T1000 (cell line): ENCODE measurements around the gene SEZ6.

Experiments
- DNase-seq: peaks from one replicate; lab custom pipeline; 2025; ENCODE audit warnings: mixed read lengths; lab: John Stamatoyannopoulos, UW

Gene SEZ6

GRCh38 chr17:29034510-29034909, 28.7 kb upstream of the SEZ6 start:
- DNase-seq: no peak

- no peak for DNase-seq
Measured at GRCh38 chr17:29032857-29033197, 27.0 kb upstream of the SEZ6 start.

GRCh38 chr17:29032013-29032856, 26.4 kb upstream of the SEZ6 start:
- DNase-seq: no peak

- no peak for DNase-seq
Measured at GRCh38 chr17:29031488-29031887, 25.7 kb upstream of the SEZ6 start.

GRCh38 chr17:29024316-29024952, 18.6 kb upstream of the SEZ6 start:
- DNase-seq: no peak

GRCh38 chr17:29022074-29022473, 16.2 kb upstream of the SEZ6 start:
- DNase-seq: no peak

- DNase-seq: no peak
Measured at GRCh38 chr17:29021226-29021625, 15.4 kb upstream of the SEZ6 start.

GRCh38 chr17:29020576-29020975, 14.7 kb upstream of the SEZ6 start:
- no peak for DNase-seq

GRCh38 chr17:29019475-29020181, 13.8 kb upstream of the SEZ6 start:
- no peak for DNase-seq

GRCh38 chr17:29018788-29019474, 13.1 kb upstream of the SEZ6 start:
- DNase-seq: no peak

- DNase-seq: no peak
Measured at GRCh38 chr17:29016345-29017210, 10.7 kb upstream of the SEZ6 start.

- DNase-seq: no peak
Measured at GRCh38 chr17:29014716-29015115, 8.9 kb upstream of the SEZ6 start.

- no peak for DNase-seq
Measured at GRCh38 chr17:29012535-29012934, 6.7 kb upstream of the SEZ6 start.

GRCh38 chr17:29010586-29010985, 4.8 kb upstream of the SEZ6 start:
- DNase-seq: no peak

GRCh38 chr17:29010129-29010528, 4.3 kb upstream of the SEZ6 start:
- DNase-seq: no peak

GRCh38 chr17:29008591-29008990, 2.8 kb upstream of the SEZ6 start:
- DNase-seq: no peak

GRCh38 chr17:29007860-29008455, 2.1 kb upstream of the SEZ6 start:
- no peak for DNase-seq

- DNase-seq: no peak
Measured at GRCh38 chr17:29007456-29007855, 1.6 kb upstream of the SEZ6 start.

- no peak for DNase-seq
Measured at GRCh38 chr17:29004081-29004692, 1.6 kb downstream of the SEZ6 start.

- DNase-seq: no peak
Measured at GRCh38 chr17:29003289-29003688, 2.5 kb downstream of the SEZ6 start.

- DNase-seq: no peak
Measured at GRCh38 chr17:29002811-29003210, 3.0 kb downstream of the SEZ6 start.
